Measurements from ENCODE around the gene HECTD2.

Gene HECTD2

DNA sequence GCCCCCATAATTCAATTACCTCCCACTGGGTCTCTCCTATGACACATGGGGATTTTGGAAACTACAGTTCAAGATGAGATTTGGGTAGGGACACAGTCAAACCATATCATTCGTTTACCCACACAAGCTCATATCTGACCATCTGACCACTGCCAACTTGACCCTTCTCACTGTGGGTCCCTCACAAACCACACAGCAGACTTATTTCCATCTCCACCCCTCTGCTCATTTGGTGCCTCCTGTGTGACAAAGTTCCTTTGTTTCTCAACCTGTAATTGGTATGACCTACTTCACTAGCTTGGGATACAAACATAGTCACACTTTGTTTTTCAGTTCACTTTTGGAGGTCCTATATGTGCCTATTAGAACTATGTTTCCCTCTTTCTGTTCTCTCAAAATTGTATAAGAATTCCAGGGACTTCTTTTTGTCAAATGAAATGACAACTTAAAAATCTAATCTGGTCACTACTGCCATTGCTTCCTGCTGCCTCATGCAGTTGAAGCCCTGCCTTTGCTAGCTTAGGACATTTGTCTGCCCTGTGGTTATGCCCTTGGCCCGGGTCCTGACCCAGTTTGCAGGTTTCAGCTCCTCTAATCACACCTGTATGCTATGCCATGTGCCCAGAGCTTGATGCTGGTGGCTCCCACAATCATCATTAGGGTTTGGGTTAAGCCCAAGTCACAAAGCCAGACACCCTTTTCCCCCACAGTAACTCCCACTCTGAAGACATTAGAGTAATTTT, 152.9 kb downstream of the HECTD2 start:
- no peak for DNase-seq (ENCODE audit: low read depth, low spot score)
- in situ Hi-C loops (cut with HindIII; ENCODE audit: low sequenced_read_pairs) = no loop called here
- no peak overlapping the region for H3K4me3 ChIP-seq (ENCODE audit: low read depth, low read length)
- TF ChIP-seq, protein P1, sequence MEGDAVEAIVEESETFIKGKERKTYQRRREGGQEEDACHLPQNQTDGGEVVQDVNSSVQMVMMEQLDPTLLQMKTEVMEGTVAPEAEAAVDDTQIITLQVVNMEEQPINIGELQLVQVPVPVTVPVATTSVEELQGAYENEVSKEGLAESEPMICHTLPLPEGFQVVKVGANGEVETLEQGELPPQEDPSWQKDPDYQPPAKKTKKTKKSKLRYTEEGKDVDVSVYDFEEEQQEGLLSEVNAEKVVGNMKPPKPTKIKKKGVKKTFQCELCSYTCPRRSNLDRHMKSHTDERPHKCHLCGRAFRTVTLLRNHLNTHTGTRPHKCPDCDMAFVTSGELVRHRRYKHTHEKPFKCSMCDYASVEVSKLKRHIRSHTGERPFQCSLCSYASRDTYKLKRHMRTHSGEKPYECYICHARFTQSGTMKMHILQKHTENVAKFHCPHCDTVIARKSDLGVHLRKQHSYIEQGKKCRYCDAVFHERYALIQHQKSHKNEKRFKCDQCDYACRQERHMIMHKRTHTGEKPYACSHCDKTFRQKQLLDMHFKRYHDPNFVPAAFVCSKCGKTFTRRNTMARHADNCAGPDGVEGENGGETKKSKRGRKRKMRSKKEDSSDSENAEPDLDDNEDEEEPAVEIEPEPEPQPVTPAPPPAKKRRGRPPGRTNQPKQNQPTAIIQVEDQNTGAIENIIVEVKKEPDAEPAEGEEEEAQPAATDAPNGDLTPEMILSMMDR (IDR thresholded peaks at IDR 0.05; ENCODE audit: low read depth, low read length) = no peak

DNA sequence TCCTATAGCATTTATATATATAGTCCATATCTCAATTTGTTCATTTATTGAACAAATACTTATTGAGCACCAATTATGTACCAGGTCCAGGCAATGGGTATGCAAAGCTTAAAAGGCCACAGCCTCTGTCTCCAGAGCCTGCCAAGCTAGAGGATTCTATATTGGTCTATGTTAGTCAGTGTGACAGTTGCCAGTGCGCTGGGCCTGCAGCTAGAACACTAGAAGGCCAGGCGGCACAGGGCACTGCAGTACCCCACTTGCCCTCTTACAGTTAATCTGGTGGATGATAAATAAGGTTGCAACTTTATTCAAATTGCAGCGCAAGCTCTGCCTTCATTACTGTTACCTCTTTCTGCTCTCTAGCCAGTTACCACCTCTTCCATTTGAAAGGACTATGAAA, 153.9 kb downstream of the HECTD2 start:
- TF ChIP-seq, protein P1 (IDR thresholded peaks at IDR 0.05; ENCODE audit: low read depth, low read length) = no peak
- DNase-seq (ENCODE audit: low read depth, low spot score) = no peak
- in situ Hi-C loops (cut with HindIII; ENCODE audit: low sequenced_read_pairs) = no loop called here
- no peak overlapping the region for H3K4me3 ChIP-seq (ENCODE audit: low read depth, low read length)
